SJCRH30 (cell line): ENCODE measurements around the gene MUS81. TPM values are rescaled to one million over a fixed set of nuclear protein-coding genes. Genes with fewer than 3 reads are reported as not detected.

Experiments
- DNase-seq, 2 experiments: peaks; one replicate each; pipeline ENCODE4 v3.0.0-alpha.2; 2015 to 2020
- H3K27ac ChIP-seq: fragments of 250-450 bp; sonication (Bioruptor Pico); 2 replicates; pipeline ENCODE4 v1.5.1; 2020; ENCODE audit warnings: mild to moderate bottlenecking, moderate library complexity
- H3K27me3 ChIP-seq: fragments of 250-450 bp; sonication (Bioruptor Pico); 2 replicates; pipeline ENCODE4 v1.5.1; 2020; ENCODE audit warnings: mild to moderate bottlenecking, moderate library complexity
- H3K36me3 ChIP-seq: fragments of 250-450 bp; sonication (Bioruptor Pico); 2 replicates; pipeline ENCODE4 v1.5.1; 2020; ENCODE audit warnings: mild to moderate bottlenecking, moderate library complexity
- H3K4me1 ChIP-seq: fragments of 250-450 bp; sonication (Bioruptor Pico); 2 replicates; pipeline ENCODE4 v1.5.1; 2020; ENCODE audit warnings: mild to moderate bottlenecking, moderate library complexity
- H3K4me3 ChIP-seq: fragments of 250-450 bp; sonication (Bioruptor Pico); 2 replicates; pipeline ENCODE4 v1.5.1; 2020; ENCODE audit warnings: mild to moderate bottlenecking, moderate library complexity
- H3K9me3 ChIP-seq: fragments of 250-450 bp; sonication (Bioruptor Pico); replicated peaks from 2 replicates; pipeline ENCODE4 v1.5.1; 2020; ENCODE audit warnings: mild to moderate bottlenecking, moderate library complexity
- total RNA-seq: library from RNA; depleted of rRNA; stranded (reverse); fragments of >200 nt; shearing (Covaris generic); gene quantifications from 2 replicates; pipeline ENCODE4 v1.2.3, GENCODE V29; 2014

MUS81 gene
- total RNA-seq, 1 experiment from 2014 or later: 35.1 TPM

DNA sequence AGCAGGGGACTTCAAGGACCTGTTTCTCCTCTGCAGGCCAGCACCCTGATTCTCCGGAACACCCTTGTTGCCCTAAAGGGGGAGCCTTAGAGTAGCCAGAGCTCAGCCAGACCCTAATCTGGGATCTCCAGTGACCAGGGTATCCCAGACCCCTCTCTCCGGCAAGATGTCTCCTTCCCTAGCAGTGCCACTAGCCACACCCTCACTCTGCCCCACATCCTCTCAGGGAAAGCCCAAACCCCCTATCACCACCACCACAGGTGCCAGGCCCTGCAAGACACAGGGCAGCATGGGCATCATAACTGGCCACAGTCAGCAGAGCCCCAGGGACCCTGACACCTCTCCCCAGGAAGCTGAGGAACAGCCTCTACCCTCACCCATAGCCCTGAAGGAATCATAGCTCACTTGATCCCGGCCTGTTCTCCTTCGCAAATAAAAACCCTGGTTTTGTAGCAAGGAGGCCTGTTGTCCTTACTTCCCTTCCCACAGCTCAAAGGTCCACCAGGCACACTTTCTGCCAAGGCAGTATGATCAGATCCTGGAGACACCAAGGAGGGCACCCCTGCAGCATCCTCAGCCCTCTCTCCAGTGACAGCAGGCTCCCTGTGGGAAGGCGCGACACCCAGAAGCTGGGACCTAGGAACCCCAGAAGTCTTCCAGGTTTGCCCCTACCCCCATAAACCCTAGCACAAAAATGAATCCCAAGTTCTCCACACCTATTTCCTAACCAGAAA, 6.8 kb upstream of the MUS81 start:
- H3K27ac ChIP-seq: no peak overlapping the region
- DNase-seq: no peak
- peaks cover 50% of the 10 kb centered on the region for H3K36me3 ChIP-seq

GRCh38 chr11:65854161-65854592, 6.1 kb upstream of the MUS81 start:
- Histone ChIP-seq H3K27ac (no peak overlapping the region), H3K27me3 (no peaks in the 10 kb centered on the region), H3K4me1 (no peaks in the 10 kb centered on the region), H3K4me3 (no peak overlapping the region), H3K9me3 (no peaks in the 10 kb centered on the region), H3K36me3 (peaks cover 50% of the 10 kb centered on the region)
- no peak for DNase-seq

More for the DNA sequence above, 6.8 kb upstream of the MUS81 start:
- Histone ChIP-seq H3K9me3 (no peaks in the 10 kb centered on the region), H3K4me3 (no peak overlapping the region), H3K4me1 (no peaks in the 10 kb centered on the region), H3K27me3 (no peaks in the 10 kb centered on the region)

DNA sequence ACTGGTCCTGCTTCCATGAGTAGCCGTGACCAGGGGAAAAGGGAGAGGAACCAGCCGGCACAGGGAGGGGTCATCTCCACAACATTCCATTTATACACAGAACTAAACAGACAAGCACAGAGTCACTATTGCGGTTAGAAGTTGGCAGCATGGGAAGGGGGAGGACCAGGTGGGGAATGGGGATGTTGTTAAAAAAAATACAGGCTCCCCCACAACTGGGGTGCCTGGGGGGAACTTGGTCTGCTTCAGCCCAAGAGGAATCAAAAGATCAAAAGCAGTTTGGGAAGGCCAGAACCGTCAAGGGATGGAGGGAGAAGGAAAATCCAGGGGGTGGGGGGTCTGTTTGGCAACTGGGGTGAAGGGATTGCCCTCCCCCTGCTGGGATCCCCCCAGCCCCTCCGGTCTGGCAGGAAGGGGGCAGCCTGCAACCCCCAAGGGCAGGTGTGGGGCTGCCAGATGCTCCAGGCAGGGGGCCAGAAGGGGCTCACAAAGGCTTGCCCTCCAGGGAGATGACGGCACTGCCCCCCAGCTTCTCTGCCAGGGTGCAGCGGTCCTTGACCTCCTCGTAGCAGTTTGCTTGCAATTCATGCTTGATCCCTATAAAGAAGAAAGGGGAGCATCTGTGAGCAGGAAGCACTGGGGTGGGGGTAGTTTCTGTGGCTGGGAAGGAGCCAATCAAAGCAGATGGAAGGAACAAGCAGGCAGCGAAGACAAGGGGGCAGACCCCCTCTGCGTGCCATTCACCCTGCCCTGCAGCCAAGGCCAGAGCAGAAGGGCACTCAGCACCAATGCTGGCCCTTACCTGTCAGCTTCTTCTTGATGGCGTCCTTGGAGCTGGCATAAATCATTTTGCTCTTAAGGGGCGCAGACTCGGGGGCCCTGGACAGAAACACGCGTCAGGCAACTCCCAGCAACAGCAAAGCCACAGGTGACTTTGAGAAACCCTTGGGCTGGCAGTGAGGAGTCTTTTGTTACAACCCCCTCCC, 5.1 kb upstream of the MUS81 start:
- no peak for DNase-seq
- no peak overlapping the region for H3K4me3 ChIP-seq
- H3K27me3 ChIP-seq: no peaks in the 10 kb centered on the region
- H3K9me3 ChIP-seq: no peaks in the 10 kb centered on the region
- peaks cover 50% of the 10 kb centered on the region for H3K36me3 ChIP-seq
- H3K4me1 ChIP-seq: no peaks in the 10 kb centered on the region
- no peak overlapping the region for H3K27ac ChIP-seq

GRCh38 chr11:65855927-65856363, 4.3 kb upstream of the MUS81 start:
- Histone ChIP-seq H3K36me3 (peaks cover 50% of the 10 kb centered on the region), H3K27me3 (no peaks in the 10 kb centered on the region)

DNA sequence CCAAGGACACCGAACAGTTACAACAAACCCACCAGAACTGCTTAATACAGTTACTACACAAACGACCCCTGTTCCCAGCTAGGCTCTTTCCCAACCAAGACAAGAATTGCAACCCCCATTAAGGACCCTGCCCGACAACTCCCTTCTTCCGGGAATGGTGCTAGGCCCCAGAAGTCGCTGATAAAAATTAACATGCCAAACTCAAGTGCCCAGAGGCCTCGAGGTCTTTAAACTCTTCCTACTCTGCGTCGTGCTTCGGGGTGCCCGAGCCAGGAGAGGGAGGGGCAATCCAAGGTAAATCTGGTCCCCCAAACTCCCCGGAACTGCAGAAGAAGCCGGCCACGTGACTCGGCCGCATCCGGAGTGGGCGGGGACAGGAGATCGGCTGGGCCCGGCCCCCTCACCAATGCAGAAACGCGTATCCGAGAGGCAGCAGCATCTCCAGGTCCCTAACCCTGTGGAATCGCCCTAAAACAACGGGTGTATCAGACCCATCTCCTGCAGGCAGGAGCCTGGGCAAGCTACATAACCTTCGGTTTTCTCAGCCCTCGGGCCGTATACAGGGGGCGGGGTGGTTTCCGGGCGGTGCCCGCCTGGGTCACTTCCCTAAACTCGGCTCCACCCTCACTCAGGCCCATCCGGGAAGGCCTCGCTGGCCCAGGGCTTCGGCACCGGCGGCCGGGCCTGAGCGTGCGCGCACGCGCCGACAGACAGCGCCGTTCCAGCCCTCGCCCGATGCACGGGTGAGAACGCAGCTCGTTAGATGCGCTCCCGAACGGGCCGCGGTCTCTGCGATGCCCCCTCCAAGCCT, 3.3 kb upstream of the MUS81 start:
- H3K4me1 ChIP-seq: no peaks in the 10 kb centered on the region; the same call in 1 of the 2 replicates
- H3K4me3 ChIP-seq: peak overlapping the region; percentile 96
- peak overlapping the region; percentile 67 for H3K27ac ChIP-seq
- no peaks in the 10 kb centered on the region for H3K27me3 ChIP-seq
- DNase-seq: peak; percentile 72 to 75
- peaks cover 50% of the 10 kb centered on the region for H3K36me3 ChIP-seq
- H3K9me3 ChIP-seq: no peaks in the 10 kb centered on the region

More at GRCh38 chr11:65855927-65856363, 4.3 kb upstream of the MUS81 start:
- no peaks in the 10 kb centered on the region for H3K9me3 ChIP-seq
- no peak for DNase-seq
- no peak overlapping the region for H3K4me3 ChIP-seq
- H3K27ac ChIP-seq: no peak overlapping the region
- H3K4me1 ChIP-seq: no peaks in the 10 kb centered on the region

GRCh38 chr11:65857500-65857852, 2.8 kb upstream of the MUS81 start:
- peak overlapping the region; percentile 96 for H3K4me3 ChIP-seq
- no peaks in the 10 kb centered on the region for H3K9me3 ChIP-seq
- peaks cover 46% of the 10 kb centered on the region for H3K36me3 ChIP-seq
- DNase-seq: peak; percentile 52 to 55
- H3K27me3 ChIP-seq: no peaks in the 10 kb centered on the region
- no peaks in the 10 kb centered on the region; the same call in 1 of the 2 replicates for H3K4me1 ChIP-seq
- H3K27ac ChIP-seq: peak overlapping the region; percentile 67

DNA sequence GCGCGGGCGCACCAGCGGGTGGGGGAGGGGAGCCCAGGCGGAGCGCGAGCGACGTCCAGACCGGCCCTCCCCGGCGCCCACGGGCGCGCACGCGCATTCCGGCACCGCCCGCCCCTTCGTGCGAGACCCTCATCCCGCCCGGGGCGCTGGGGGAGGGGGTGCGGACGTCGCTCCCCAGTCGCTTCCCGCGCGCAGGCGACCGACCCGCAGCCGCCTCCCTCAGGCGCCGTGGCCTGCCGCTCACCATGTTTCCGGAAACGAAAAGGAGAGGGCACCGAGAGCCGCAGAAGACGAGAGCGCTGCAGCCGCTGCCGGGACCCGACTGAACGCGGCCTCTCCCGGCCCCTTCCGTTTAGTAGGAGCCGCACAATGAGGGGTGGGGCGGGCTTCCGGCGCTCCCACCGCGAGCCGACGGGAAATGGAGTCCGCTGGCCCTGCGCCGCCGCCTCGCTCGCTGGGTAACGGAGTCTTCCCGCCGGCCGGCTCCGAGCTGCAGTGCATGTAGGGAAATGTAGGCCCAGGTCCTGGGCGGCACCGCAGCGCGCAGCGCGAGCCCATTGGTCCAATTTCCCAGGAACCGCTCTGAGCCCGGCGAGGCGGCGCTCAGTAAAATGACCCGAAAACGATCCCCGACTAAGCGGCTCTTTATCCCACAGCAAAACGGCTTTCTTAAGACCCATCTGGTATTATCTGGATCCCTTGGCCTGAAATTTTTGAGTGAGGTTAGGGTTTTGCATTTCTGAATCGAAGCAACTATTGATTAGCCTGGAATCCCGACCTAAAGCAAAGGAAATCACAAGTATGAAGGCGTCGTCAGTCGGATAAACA, 2.2 kb upstream of the MUS81 start, which contains the start of gene CFL1:
Gene CFL1, minus strand, starts transcription at position 328 of the 828 bp plus-strand sequence. Its CDS starts 81 bp downstream, at position 247.
- peak within 1 kb of the TSS; percentile 67 for H3K27ac ChIP-seq
- H3K36me3 ChIP-seq: peaks cover 41% of the 10 kb centered on the region
- no peaks in the 10 kb centered on the region for H3K27me3 ChIP-seq
- DNase-seq: peak; percentile 98
- no peaks in the 10 kb centered on the region; the same call in 1 of the 2 replicates for H3K4me1 ChIP-seq
- peak within 1 kb of the TSS; percentile 96 for H3K4me3 ChIP-seq
- no peaks in the 10 kb centered on the region for H3K9me3 ChIP-seq

DNA sequence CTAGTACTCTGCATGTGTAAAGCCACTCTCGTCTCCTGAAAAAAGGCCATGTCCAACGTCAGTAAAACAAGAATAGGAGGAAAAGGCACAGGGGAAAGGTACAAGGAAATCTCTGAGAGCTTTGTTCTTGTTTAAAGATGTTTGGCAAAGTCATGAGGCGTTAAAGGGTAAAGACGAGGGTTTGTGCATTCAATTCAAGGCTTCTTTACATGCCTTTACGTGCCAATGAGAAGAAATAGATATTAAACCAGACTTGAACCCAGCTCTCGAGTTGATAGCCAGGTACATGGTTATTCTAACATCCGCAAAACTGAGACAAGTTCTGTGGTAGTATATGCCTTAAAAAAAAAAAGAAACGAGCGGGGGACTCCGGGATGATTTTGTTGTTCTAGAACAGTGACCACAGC, 1.5 kb upstream of the MUS81 start:
- H3K36me3 ChIP-seq: peaks cover 37% of the 10 kb centered on the region
- H3K4me1 ChIP-seq: no peaks in the 10 kb centered on the region; the same call in 1 of the 2 replicates
- H3K27me3 ChIP-seq: no peaks in the 10 kb centered on the region
- no peak overlapping the region; the same call in 1 of the 2 replicates for H3K27ac ChIP-seq
- no peak for DNase-seq
- peak overlapping the region; percentile 96 for H3K4me3 ChIP-seq
- no peaks in the 10 kb centered on the region for H3K9me3 ChIP-seq

DNA sequence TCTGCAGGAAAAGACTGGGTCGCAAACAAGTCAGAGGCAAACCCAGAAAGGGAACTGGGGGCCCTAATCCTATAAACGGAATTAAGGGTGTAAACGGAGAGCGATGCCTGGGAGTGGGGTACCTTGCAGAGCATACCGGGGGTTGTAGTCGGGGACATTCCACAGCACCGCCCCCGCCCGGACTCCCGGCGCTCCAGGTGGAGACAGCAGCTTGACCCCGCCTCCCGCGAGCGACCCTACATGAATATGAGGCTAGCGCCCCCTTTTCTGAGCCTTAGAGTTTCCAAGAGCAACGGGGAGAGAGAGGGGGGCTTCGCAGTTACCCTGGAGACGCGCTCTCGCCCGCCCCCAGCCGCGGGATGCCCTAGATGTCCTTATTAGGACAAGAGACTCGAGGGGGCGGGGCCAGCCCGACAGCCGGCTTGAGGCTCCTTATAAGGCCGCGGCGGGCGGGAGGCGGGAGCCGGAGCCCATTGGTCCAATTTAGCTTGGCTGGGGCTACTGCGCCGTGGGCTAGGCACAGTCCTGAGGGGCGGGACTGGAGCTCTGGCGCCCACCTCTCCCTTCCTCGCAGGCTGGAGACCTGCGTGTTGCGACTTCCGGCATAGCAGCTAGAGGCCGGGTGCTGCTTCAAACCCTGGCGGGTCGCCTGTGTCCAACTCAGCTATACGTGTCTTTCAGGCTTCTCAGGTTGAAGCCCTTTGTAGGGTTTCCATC, 980 bp upstream of the MUS81 start:
- Histone ChIP-seq H3K4me1 (no peaks in the 10 kb centered on the region; the same call in 1 of the 2 replicates), H3K36me3 (peaks cover 36% of the 10 kb centered on the region), H3K27ac (peak overlapping the region; percentile 74), H3K4me3 (peak overlapping the region; percentile 96), H3K9me3 (no peaks in the 10 kb centered on the region), H3K27me3 (no peaks in the 10 kb centered on the region)
- DNase-seq: peak; percentile 99

GRCh38 chr11:65859812-65860277, 388 bp upstream of the MUS81 start:
- H3K4me3 ChIP-seq: peak overlapping the region; percentile 96
- H3K9me3 ChIP-seq: no peaks in the 10 kb centered on the region
- no peaks in the 10 kb centered on the region for H3K27me3 ChIP-seq
- no peaks in the 10 kb centered on the region; the same call in 1 of the 2 replicates for H3K4me1 ChIP-seq
- peak overlapping the region; percentile 74 for H3K27ac ChIP-seq
- H3K36me3 ChIP-seq: peaks cover 30% of the 10 kb centered on the region
- no peak for DNase-seq

GRCh38 chr11:65861165-65861505, 902 bp downstream of the MUS81 start:
- peak overlapping the region; percentile 96 for H3K4me3 ChIP-seq
- H3K9me3 ChIP-seq: no peaks in the 10 kb centered on the region
- no peaks in the 10 kb centered on the region for H3K27me3 ChIP-seq
- peak in 1 of 2 experiments; percentile 40 for DNase-seq
- H3K27ac ChIP-seq: peak overlapping the region; percentile 74; the same call in 1 of the 2 replicates
- no peaks in the 10 kb centered on the region; the same call in 1 of the 2 replicates for H3K4me1 ChIP-seq
- peaks cover 30% of the 10 kb centered on the region for H3K36me3 ChIP-seq

DNA sequence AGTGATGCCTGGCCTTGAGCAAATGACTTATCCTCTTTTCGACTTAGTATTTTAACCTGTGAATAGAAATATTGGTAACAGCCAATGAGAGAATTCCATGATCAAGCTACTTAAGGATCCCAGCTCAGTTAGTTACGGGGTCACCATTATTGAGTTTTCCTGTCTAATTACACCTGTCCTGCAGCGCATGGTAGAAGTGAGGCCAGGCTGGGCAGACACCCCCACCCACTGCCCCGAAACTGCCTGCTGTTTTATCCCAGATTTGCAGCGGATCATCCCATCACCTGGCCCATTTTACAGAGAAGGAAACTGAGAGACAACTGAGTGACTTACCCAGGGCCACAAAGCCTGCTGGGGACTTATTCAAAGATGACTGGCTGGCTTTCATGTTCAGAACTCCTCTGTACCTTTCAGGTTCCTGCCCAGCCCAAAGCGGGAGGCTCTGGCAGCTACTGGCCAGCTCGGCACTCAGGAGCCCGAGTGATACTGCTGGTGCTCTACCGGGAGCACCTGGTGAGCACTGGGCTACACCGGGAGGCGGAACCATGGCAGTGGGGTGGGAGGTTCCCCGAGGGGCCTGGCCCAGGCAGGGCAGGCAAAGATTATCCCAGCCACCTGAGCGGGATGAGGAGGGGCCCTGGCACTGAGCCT, 1.4 kb downstream of the MUS81 start:
- DNase-seq: no peak
- Histone ChIP-seq H3K27ac (no peak overlapping the region), H3K9me3 (no peaks in the 10 kb centered on the region), H3K4me1 (no peaks in the 10 kb centered on the region; the same call in 1 of the 2 replicates), H3K36me3 (peaks cover 28% of the 10 kb centered on the region), H3K27me3 (no peaks in the 10 kb centered on the region), H3K4me3 (peak overlapping the region; percentile 96)
